GM12801 (cell line): Measurements from ENCODE around the gene ICA1L.

ENCODE experiments used
- CTCF ChIP-seq: IDR thresholded peaks from one replicate; pipeline ENCODE4 v1.5.1; 2011; ENCODE audit warnings: control low read depth; ENCODE audit not compliant: insufficient read length; ENCODE audit errors: extremely low read depth

ICA1L gene

DNA sequence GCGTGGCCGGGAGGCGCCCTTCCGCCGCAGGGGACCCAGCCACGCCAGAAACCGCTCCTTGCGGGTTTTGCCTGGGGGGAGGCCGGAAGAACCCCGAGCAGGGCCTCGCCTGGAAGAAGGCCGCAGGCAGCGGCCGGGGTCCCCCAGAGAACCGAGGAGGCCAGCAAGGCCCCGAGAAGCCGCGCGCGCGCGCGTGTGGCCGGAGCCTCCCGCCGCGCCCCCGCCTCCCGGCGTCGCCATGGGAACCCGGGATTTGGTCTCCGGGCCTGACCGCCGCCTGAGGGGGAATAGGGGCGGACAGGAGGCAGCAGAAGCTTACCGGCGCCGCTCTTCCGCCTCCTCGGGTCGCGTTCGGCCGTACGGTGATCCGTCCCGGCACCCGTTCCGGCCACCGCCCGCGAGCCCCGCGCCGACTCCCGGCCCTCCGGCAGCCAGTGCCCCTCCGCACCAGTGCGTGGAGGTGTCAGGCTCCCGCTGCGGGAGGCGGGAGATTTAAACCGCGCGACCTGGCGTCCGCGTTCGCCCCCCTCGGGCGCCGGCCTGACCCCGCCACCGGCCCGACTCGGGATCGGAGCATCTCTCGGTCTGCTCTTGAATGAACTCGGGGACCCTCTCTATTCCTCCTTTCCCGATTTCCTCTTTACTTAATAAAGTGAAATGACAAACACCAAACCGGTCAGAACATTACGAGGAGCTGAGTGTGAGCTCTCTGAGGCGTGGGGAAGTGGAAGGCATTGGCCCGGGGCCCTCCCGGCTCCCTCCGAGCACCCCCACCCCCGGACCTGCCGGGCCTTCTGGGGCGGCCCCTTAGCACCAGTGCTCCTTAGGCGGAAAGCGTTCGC is at the start of gene ICA1L:
TSS of gene ICA1L (minus strand) at position 467 of the 842 bp plus-strand sequence. CDS start 42,757 bp downstream, outside the sequence.
- no peak for TF ChIP-seq CTCF

GRCh38 chr2:202918860-202919259 is 47.3 kb upstream of the ICA1L start:
- no peak for TF ChIP-seq CTCF

GRCh38 chr2:202911512-202912341 is 40.2 kb upstream of the ICA1L start, which contains the start of the genes CARF and WDR12:
Gene CARF, plus strand, starts transcription at chr2:202912275. Its CDS starts 29,628 bp downstream, at chr2:202941903.
Gene WDR12, minus strand, starts transcription at chr2:202911673. Its CDS starts 197 bp downstream, at chr2:202911476.
- no peak for TF ChIP-seq CTCF

- TF ChIP-seq CTCF = no peak
Observed at GRCh38 chr2:202911203-202911511, 39.6 kb upstream of the ICA1L start.

DNA sequence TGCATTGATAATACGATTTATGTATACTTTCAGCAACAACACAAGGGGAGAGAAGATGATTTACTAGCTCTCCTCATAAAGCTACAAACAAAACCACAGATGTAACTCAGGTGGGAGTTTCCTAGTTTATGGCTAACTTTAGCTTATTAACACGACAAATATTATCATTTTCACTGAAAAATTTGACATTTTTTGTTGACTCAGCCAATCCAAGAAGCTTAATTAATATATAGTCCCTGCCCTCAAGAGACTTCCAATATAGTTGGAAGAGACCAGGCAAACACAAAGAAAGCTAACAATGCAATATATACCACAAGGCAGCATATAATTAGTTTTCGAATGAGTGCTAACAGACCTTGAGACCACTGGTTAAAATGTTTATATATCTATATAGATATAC is 39.1 kb upstream of the ICA1L start:
- TF ChIP-seq CTCF = no peak

DNA sequence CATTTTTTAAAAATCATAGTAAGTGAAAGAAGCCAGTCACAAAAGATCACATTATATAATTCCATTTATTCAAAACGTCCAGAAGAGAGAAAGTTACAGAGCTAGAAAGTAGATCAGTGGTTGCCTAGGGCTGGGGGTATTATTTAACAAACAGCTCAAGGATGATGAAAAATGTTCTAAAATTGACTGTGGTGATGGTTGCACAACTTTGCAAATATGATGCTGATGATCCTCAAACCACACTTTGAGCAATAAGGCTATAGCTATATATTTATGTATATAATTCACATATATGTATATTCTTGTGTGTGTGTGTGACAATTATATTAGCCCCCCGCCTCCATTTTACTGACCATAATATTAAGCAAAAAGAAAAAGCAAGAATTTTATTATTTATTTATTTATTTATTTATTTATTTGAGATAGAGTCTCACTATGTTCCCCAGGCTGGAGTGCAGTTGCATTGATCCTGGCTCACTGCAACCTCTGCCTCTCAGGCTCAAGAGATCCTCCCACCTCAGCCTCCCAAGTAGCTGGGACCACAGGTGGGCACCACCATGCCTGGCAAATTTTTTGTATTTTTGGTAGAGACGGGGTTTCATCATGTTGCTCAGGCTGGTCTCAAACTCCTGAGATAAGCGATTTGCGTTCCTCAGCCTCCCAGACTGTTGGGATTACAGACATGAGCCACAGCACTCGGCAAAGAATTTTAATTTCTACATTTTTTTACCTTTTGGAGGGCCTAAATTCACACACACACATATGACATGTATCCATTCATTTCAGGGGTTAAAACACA is 38.0 kb upstream of the ICA1L start:
- TF ChIP-seq CTCF = no peak

DNA sequence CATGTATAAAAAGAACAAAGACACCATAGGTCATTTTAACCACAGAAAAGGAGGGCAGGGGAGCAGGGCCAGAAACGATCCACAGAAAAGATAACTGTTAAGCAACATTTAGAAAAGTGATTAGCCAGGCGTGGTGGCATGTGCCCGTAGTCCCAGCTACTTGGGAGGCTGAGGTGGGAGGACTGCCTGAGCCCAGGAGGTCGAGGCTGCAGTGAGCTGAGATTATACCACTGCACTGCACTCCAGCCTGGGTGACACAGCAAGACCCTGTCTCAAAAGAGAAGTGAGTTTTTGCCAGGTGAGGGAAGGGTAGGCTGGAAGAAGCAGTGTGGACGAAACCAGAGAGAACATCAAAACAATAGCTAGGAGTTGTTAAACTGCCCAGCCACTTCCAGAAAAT is 36.6 kb upstream of the ICA1L start:
- TF ChIP-seq CTCF = no peak
